Activated CD4-positive, alpha-beta T cell treated with anti-CD3 and anti-CD28 coated beads, Interleukin-2, Interleukin-4, amounts not matched to agents 100 ng/mL and 50 ng/mL, durations not matched to agents 16 hours and 8 hours (primary cell): ENCODE results near the gene IFITM10.
A peak's percentile ranks its signal among the peaks of the same experiment; 100 is the strongest.

Source experiments
- DNase-seq: peaks from one replicate; pipeline ENCODE4 v3.0.0-alpha.2; 2020; ENCODE audit warnings: low spot score

IFITM10 gene

GRCh38 chr11:1740786-1741530 lies 9.4 kb downstream of the IFITM10 start:
- DNase-seq: no peak

DNA sequence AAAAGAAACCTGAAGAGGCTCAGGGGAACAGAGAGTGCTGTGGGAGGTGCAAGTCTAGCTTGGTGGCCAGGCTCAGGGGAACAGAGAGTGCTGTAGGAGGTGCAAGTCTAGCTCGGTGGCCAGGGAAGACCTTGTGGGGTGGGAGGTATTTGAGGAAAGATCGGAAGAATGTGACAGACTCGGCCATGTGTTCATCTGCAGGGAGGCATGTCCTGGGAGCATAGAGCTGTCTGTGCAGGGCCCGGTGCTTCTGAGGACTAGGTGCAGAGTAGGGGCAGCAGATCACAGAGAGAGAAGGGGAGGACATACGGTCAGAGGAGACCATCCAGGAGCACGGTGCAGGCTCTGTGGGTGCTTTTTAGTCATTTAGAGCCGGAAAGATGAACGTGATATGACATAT lies 10.8 kb downstream of the IFITM10 start:
- no peak for DNase-seq

- DNase-seq: no peak
Observed at GRCh38 chr11:1738380-1738779, 12.0 kb downstream of the IFITM10 start.

- DNase-seq: no peak
Observed at GRCh38 chr11:1737080-1737757, 13.2 kb downstream of the IFITM10 start.

GRCh38 chr11:1736447-1736992 lies 13.9 kb downstream of the IFITM10 start:
- no peak for DNase-seq

DNA sequence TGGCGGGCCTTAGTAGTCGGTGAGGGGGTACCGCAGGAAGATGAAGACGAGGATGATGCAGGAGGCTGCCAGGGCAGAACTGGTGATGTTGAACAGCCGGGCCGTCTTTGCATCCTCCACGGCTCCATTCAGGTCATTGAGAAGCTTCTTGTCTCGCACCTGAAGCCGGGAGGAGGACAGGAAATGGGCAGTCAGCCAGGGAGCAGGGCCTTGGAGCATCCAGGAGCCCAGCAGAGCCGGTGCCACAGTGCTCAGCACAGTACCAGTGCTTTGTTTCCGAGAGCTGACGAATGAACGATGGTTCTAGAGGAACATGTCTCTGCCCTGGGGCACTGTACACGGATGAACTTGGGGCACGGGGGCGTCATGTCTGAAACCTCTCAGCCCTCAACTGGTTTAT lies 15.1 kb downstream of the IFITM10 start:
- no peak for DNase-seq

GRCh38 chr11:1734641-1735081 lies 15.7 kb downstream of the IFITM10 start:
- DNase-seq: no peak

- DNase-seq: no peak
Observed at GRCh38 chr11:1733716-1734640, 16.4 kb downstream of the IFITM10 start.

DNA sequence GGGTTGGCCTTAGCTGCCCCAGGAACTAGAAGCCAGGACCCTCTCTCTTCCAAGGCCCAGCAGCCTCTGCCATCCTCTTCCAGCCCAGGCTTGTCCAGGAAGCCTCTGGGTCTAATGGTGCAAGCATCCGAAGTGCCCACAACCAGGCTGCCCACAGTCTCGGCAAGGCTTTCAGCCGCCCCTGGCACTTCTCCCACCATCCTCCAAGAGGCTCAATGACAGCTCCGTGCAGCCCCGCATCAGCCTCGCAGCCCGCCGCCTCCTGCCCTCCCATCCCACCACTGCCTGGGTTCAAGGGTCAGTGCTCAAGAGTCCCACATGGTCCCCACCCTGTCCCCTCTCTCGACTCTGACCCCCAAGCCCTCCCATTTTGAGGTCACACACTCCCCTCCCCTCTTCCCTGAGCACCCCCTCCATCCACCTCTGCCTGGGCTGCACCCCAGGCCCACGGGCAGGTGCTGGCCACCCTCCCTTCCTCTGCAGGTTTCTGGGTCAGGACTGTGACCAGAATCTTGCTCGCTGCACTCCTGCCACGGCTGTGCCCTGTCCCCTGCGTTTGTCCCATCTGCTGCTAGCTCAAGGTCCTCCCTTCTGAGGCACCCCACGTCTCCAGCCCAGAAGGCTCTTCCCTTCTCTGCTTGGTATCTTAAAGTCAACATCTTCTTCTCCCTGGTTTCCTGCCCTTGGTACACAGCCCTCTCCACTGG lies 17.2 kb downstream of the IFITM10 start:
- DNase-seq: no peak

DNA sequence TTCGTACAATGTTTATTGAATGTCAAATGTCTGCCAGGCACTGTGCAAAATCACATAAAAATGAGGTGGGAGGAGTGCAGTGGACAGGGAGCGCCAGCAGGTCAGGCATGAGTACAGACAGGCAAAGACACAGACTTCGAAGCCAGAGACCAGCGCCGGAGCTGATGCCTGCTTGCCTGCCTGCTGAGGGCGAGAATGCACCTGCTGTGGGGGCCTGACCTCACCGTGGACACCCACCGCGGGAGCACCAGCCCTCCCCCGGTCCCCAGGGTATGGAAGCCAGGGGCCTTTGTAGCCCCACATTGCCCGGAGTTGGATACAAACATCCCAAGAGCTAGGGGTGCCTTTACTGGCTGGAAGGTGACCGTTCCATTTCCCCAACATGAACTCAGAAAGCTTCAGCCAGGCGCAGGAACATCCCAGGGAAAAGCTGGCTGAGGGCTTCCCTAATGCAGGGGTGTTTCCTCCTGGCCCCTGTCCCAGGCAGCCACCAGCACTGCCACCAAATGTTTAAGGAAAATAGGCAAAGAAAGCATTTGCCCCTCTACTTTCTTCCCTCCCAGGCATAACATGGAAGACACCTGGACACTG lies 17.9 kb downstream of the IFITM10 start:
- no peak for DNase-seq

DNA sequence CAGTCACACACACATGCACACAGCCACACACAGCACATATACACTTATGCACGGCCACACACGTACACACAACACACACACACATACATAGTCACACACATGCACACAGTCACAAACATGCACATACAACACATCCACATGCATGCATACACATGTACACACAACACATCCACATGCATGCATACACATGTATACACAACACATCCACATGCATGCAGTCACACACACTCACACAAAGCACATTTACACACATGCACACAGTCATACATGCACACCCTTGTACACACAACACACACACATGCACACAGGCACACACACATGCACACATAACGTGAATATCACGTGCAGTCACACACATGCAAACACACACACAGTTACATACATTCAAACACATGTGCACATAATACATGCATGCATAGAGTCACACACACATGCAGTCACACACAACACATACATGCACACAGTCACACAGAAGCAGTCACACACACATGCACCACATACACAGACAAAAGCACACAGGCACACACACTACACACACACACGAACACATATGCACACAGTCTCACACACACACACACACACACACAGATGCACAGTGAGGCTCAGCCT lies 18.8 kb downstream of the IFITM10 start:
- no peak for DNase-seq

- DNase-seq: no peak
Observed at GRCh38 chr11:1730059-1730629, 20.3 kb downstream of the IFITM10 start.

- DNase-seq: no peak
Observed at GRCh38 chr11:1729692-1730011, 20.7 kb downstream of the IFITM10 start.

DNA sequence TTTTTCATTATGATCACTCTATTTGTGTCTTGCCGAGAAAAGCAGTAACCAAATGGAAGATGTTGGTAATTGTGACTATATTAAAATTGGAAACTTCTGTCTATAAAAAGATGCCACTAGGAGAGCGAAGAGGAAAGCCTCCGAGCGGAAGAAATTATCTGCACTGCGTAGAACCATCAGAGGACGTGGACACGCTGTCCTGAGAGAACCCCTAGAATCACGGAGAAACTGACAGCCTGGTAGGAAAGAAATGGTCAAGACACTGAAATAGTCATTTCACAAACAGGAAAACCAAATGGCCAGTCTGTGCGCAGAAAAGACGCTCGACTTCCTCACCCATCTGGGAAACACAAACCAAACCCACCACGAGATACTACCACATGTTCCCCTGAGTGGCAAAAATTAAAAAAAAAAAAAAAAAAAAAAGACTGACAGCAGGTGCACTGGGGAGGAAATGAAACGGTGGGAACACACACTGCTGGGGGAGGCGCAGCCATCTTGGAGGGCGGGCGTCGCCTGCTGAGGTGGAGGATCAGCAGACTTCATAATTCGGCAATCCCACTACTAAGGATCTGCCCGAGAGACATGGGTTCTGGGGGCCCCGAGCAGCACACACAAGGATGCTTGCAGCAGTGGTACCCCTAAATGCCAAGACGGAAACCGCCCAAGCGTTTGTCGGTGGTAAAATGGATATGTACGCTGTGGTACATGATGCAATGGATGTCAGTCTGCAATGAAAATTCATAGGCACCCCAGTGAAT lies 21.3 kb downstream of the IFITM10 start:
- DNase-seq: peak; percentile 23

GRCh38 chr11:1728301-1728700 lies 22.1 kb downstream of the IFITM10 start:
- DNase-seq: no peak

DNA sequence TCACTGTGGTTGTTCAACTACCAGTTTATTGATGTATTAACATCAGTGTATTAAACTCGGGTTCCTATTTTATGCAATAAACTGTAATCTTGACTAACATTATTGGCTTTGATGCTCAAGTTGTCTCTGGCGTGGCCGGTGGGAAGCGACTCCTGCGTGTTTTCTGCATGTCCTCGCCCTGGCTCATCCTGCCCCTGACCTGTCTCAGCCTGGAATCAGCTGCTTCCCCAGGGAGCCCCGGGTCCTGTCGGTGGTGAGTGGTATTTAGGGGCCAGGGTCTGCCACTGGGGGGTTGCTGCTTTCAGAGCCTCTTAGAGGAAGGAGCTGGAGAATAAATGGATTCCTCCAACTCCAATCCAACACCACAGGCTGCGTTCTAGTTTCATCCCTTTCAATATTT lies 22.5 kb downstream of the IFITM10 start:
- no peak for DNase-seq

DNA sequence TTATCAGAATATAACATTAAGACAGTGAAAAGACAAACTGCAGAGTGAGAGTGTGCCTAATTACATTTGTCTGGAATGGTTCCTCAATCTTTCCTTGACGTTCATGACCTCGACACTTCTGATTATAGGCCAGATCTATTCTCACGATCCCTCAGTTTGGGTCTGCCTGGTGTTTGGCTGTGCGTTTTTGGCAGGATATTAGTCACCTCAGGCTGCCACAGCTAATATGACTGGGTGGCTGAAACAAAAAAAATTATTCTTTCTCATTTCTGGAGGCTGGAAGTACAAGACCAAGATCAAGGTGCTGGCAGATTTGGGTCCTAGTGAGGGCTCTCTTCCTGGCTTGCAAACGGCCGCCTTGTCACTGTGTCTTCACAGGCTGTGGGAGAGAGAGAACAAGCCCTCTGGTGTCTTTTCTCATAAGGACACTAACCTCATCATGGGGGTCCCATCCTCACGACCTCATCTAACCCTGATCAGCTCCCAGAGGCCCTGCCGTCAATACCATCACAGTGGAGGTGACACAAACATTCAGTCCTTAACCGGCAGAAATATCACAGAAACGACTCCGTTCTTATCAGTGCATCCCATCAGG lies 23.2 kb downstream of the IFITM10 start:
- DNase-seq: peak; percentile 46

DNA sequence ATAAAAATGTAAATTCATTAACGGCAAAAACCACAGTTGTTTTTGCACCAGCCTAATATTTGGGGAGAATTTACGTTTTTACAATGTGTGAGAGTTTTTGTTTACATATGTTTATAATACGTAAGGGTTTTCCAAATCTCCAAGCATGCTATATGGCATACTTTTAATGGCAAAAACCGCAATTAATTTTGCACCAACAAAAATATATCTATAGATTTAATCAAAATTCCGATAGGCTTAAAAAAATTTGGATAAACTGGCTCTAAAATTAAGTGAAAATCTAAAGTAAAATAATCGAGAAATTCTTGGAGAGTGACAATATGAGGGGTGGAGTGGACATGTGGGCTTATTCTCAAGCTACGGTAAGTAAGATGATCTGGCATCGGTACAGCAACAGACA lies 30.6 kb downstream of the IFITM10 start:
- DNase-seq: no peak

DNA sequence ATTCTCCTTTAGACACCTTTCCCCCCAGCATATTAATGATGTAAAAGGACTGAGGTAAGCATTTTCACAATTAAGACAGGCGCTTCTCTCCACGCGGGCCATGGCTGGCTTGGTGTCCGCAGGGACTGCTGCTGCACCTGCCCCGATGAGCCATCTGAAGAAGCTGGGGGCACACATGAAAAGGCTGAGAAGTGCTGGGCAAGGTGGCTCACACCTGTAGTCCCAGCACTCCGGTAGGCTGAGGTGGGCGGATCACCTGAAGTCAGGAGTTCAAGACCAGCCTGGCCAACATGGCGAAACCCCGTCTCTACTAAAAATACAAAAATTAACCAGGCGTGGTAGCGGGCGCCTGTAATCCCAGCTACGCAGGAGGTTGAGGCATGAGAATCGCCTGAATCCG lies 32.1 kb downstream of the IFITM10 start:
- no peak for DNase-seq

GRCh38 chr11:1717745-1718144 lies 32.6 kb downstream of the IFITM10 start:
- no peak for DNase-seq
